GM06990 (cell line): Measurements from ENCODE around the gene BEND7.
"Not testable (repeated sequence)": the region's sequence is repeated elsewhere in the genome, so short reads cannot be mapped to it uniquely, and the experiment has no call there.

ENCODE experiments used
- DNase-seq: peaks from one replicate; pipeline ENCODE4 v3.0.0-alpha.2; 2011; ENCODE audit not compliant: insufficient read length; ENCODE audit errors: extremely low read depth
- H3K27me3 ChIP-seq: replicated peaks from 2 replicates; pipeline ENCODE4 v1.6.0; 2011; ENCODE audit warnings: low read length; ENCODE audit not compliant: control insufficient read depth, insufficient read depth
- H3K36me3 ChIP-seq: 2 replicates; pipeline ENCODE4 v1.5.1; 2011; ENCODE audit warnings: low read length; ENCODE audit not compliant: control insufficient read depth, insufficient read depth
- H3K4me3 ChIP-seq: replicated peaks from 2 replicates; pipeline ENCODE4 v1.5.1; 2011; ENCODE audit warnings: low read depth, mild to moderate bottlenecking, control low read depth, low read length
- CTCF ChIP-seq: IDR thresholded peaks from 2 replicates; pipeline ENCODE4 v1.5.1; 2011; ENCODE audit warnings: low read length, control low read depth, mild to moderate bottlenecking, inconsistent platforms; ENCODE audit not compliant: insufficient read depth, poor library complexity, severe bottlenecking

Gene BEND7

GRCh38 chr10:13437026-13437555, 91.7 kb downstream of the BEND7 start:
- no peak overlapping the region for H3K4me3 ChIP-seq
- H3K36me3 ChIP-seq = no peaks in the 10 kb centered on the region
- DNase-seq = no peak
- no peak for TF ChIP-seq CTCF
- peaks cover 2% of the 10 kb centered on the region; the same call in 1 of the 2 replicates for H3K27me3 ChIP-seq

GRCh38 chr10:13427943-13428342, 100.9 kb downstream of the BEND7 start:
- H3K36me3 ChIP-seq, DNase-seq, H3K4me3 ChIP-seq, H3K27me3 ChIP-seq: not testable (repeated sequence)

- Histone ChIP-seq H3K27me3 (no peaks in the 10 kb centered on the region), H3K4me3 (no peak overlapping the region), H3K36me3 (no peaks in the 10 kb centered on the region)
- no peak for DNase-seq
- TF ChIP-seq CTCF = no peak
Measured at GRCh38 chr10:13425397-13425796, 103.4 kb downstream of the BEND7 start.

- no peak for TF ChIP-seq CTCF
- no peaks in the 10 kb centered on the region for H3K27me3 ChIP-seq
- H3K4me3 ChIP-seq = no peak overlapping the region
- DNase-seq = no peak
- H3K36me3 ChIP-seq = no peaks in the 10 kb centered on the region
Measured at GRCh38 chr10:13422800-13423199, 106.0 kb downstream of the BEND7 start.

GRCh38 chr10:13421382-13421917, 107.4 kb downstream of the BEND7 start:
- Histone ChIP-seq H3K27me3 (no peaks in the 10 kb centered on the region), H3K4me3 (no peak overlapping the region), H3K36me3 (no peaks in the 10 kb centered on the region)
- no peak for DNase-seq
- no peak for TF ChIP-seq CTCF

- no peak for TF ChIP-seq CTCF
- Histone ChIP-seq H3K4me3 (no peak overlapping the region), H3K27me3 (no peaks in the 10 kb centered on the region), H3K36me3 (no peaks in the 10 kb centered on the region)
- no peak for DNase-seq
Measured at GRCh38 chr10:13420532-13421307, 108.1 kb downstream of the BEND7 start.
